RPMI8226 (cell line): ENCODE measurements around the gene GNAI2.

Experiments used
- DNase-seq: peaks from one replicate; pipeline ENCODE4 v3.0.0-alpha.2; 2015

Gene GNAI2

GRCh38 chr3:50299929-50300680 lies 64.1 kb downstream of the GNAI2 start:
- DNase-seq: peak; percentile 54

- no peak for DNase-seq
Measured at GRCh38 chr3:50300681-50301254, 64.8 kb downstream of the GNAI2 start.

GRCh38 chr3:50302095-50303012 lies 66.3 kb downstream of the GNAI2 start:
- DNase-seq: no peak

GRCh38 chr3:50303013-50303815 lies 67.2 kb downstream of the GNAI2 start, which contains the start of gene HYAL1:
Gene HYAL1 (minus strand): TSS chr3:50303574. CDS start chr3:50302956, 618 bp downstream.
- no peak for DNase-seq

GRCh38 chr3:50304601-50305000 lies 68.6 kb downstream of the GNAI2 start:
- DNase-seq: no peak
